ENCODE results near the gene MERTK.

The MERTK gene

DNA sequence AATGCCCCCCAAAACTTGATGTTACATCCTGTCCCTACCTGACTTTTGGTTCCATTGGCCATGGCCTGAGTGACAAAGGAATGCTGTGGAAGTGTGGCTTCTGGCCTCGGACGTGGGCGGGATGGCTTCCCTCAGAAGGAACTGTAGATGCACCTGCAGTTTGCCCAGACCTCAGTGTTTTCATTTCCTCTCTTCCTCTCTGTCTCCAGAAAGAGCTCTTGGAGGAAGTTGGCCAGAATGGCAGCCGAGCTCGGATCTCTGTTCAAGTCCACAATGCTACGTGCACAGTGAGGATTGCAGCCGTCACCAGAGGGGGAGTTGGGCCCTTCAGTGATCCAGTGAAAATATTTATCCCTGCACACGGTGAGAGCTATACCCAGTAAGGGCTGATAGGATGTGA, 95.6 kb downstream of the MERTK start:
- in situ Hi-C loops (cut with HindIII; ENCODE audit: low sequenced_read_pairs) = no loop called here
- no peak overlapping the region for H3K4me3 ChIP-seq (ENCODE audit: low read depth, low read length)
- no peak for TF ChIP-seq CTCF (IDR thresholded peaks at IDR 0.05; ENCODE audit: low read depth, low read length)
- DNase-seq (ENCODE audit: low read depth, low spot score) = no peak

- DNase-seq (ENCODE audit: low read depth, low spot score) = no peak
- no peak overlapping the region for H3K4me3 ChIP-seq (ENCODE audit: low read depth, low read length)
- no peak for TF ChIP-seq CTCF (IDR thresholded peaks at IDR 0.05; ENCODE audit: low read depth, low read length)
- in situ Hi-C loops (cut with HindIII; ENCODE audit: low sequenced_read_pairs) = no loop called here
Measured at GRCh38 chr2:111995148-111995547, 96.7 kb downstream of the MERTK start.

GRCh38 chr2:111999809-112000208, 101.4 kb downstream of the MERTK start:
- DNase-seq (ENCODE audit: low read depth, low spot score) = no peak
- TF ChIP-seq CTCF (IDR thresholded peaks at IDR 0.05; ENCODE audit: low read depth, low read length) = no peak
- no peak overlapping the region for H3K4me3 ChIP-seq (ENCODE audit: low read depth, low read length)
- in situ Hi-C loops (cut with HindIII; ENCODE audit: low sequenced_read_pairs) = no loop called here

DNA sequence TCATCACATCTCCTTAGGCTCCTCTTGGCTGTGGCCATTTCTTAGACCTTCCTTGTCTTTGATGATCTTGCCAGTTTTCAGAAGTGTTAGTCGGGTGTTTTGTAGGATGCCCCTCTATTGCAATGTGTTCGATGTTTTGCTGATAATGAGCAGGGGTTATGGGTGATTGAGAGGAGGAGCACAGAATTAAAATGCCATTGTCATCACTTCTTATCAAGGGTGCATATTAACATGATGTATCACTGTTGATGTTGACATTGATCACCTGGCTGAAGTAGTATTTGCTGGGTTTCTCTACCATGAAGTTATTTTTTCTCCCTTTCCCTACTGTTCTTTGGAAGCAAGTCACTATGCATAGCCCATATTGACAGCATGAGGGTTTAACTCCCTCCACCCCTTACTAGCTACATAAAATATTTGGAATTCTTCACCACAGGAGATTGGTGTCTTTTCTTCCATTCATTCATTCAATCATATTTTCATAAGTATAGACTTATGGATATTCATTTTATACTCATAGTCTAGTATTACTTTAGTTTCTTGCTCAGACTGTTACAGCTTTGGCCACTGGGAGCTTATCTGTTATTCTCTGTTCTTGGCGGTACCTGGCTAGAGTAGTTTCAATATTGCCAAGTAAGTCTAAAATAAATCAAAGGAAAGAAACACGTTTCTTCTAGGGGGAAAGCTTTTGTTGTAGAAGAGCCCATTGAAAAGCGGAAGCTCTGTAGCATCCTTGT, 102.2 kb downstream of the MERTK start:
- TF ChIP-seq CTCF (IDR thresholded peaks at IDR 0.05; ENCODE audit: low read depth, low read length) = no peak
- H3K4me3 ChIP-seq (ENCODE audit: low read depth, low read length) = no peak overlapping the region
- in situ Hi-C loops (cut with HindIII; ENCODE audit: low sequenced_read_pairs) = no loop called here
- no peak for DNase-seq (ENCODE audit: low read depth, low spot score)

DNA sequence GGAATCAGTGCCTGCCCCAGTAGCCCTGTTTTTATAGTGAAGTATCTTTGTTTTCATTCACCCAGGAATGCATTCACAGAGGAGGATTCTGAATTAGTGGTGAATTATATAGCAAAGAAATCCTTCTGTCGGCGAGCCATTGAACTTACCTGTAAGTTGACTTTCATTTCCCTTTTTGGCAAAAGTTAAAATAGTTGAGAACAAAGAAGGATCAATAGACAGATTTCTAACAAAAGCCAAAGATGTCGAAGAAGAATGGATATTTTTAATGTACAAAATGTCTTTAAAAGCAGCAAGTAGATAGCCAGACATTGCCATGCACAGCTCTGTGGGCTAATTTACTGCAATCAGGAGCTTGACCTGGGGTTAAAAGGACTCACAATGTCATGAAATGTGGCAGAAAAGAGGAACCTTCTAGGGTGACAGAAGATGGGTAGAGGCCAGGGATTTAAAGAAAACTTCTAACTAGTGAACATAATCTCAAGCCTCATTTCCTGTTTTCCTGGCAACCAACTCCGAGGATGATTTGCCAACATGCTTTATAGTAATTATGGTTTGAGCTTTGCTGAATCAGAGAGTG, 102.8 kb downstream of the MERTK start:
- in situ Hi-C loops (cut with HindIII; ENCODE audit: low sequenced_read_pairs) = no loop called here
- peak; percentile 22 for DNase-seq (ENCODE audit: low read depth, low spot score)
- no peak overlapping the region for H3K4me3 ChIP-seq (ENCODE audit: low read depth, low read length)
- no peak for TF ChIP-seq CTCF (IDR thresholded peaks at IDR 0.05; ENCODE audit: low read depth, low read length)

DNA sequence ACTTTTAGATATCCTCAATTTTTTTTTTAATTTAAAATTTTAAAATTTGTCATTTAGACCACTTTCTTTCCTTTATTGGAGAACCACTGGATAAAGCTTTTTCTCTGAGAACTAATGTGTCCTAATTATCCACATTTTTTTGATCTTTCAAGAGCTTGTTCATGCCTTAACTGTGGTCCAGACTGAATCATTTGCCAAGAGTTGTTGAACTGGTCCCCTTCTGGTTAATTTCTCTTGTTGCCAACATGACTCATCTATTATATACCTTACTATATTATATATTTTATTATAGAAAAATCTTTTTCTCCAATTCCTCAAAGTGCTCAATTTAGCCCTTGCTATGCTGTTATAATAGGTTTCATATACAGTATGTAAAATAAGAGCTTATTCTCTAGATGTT, 103.5 kb downstream of the MERTK start:
- in situ Hi-C loops (cut with HindIII; ENCODE audit: low sequenced_read_pairs) = no loop called here
- TF ChIP-seq CTCF (IDR thresholded peaks at IDR 0.05; ENCODE audit: low read depth, low read length) = no peak
- no peak overlapping the region for H3K4me3 ChIP-seq (ENCODE audit: low read depth, low read length)
- peak; percentile 27 for DNase-seq (ENCODE audit: low read depth, low spot score)

Measured in astrocyte of the spinal cord (primary cell).